Measurements from ENCODE around the gene MVD.

MVD gene

GRCh38 chr16:88697831-88698615, 35.1 kb upstream of the MVD start:
- DNase-seq (ENCODE audit: low read depth, low spot score): no peak
- POLR2A ChIA-PET: no interaction called here
- CTCF ChIA-PET: interaction anchor here (1.7 to 3.2 kb wide), 2 partner anchors 10 to 12 kb away, joined by 5 to 11 read pairs; partner anchors contain the start of gene SNAI3
- TF ChIP-seq CTCF (IDR thresholded peaks at IDR 0.05; ENCODE audit: insufficient read depth, low read length, missing control alignments): peak; percentile 29
- H3K4me3 ChIP-seq (ENCODE audit: low read depth, low read length): no peak overlapping the region

- CTCF ChIA-PET: interaction anchor here (1.7 to 3.2 kb wide), 2 partner anchors 9 to 11 kb away, joined by 5 to 11 read pairs; partner anchors contain the start of gene SNAI3
- no peak for DNase-seq (ENCODE audit: low read depth, low spot score)
- TF ChIP-seq CTCF (IDR thresholded peaks at IDR 0.05; ENCODE audit: insufficient read depth, low read length, missing control alignments): no peak
Measured at GRCh38 chr16:88697116-88697830, 34.4 kb upstream of the MVD start.

GRCh38 chr16:88696441-88696840, 33.5 kb upstream of the MVD start:
- ChIA-PET POLR2A (no interaction called here), CTCF (interaction anchor here (0.9 to 3.2 kb wide), 3 partner anchors 9 to 15 kb away, joined by 4 to 11 read pairs (median 4); partner anchors contain the start of gene SNAI3)
- TF ChIP-seq CTCF (IDR thresholded peaks at IDR 0.05; ENCODE audit: insufficient read depth, low read length, missing control alignments): no peak
- DNase-seq (ENCODE audit: low read depth, low spot score): no peak
- H3K4me3 ChIP-seq (ENCODE audit: low read depth, low read length): no peak overlapping the region

More at GRCh38 chr16:88697116-88697830, 34.4 kb upstream of the MVD start:
- no peak overlapping the region for H3K4me3 ChIP-seq (ENCODE audit: low read depth, low read length)
- POLR2A ChIA-PET: no interaction called here

- ChIA-PET POLR2A (no interaction called here), CTCF (interaction anchor here (0.9 to 3.2 kb wide), 3 partner anchors 9 to 14 kb away, joined by 4 to 11 read pairs (median 4); partner anchors contain the start of gene SNAI3)
- no peak for DNase-seq (ENCODE audit: low read depth, low spot score)
- no peak overlapping the region for H3K4me3 ChIP-seq (ENCODE audit: low read depth, low read length)
- no peak for TF ChIP-seq CTCF (IDR thresholded peaks at IDR 0.05; ENCODE audit: insufficient read depth, low read length, missing control alignments)
Measured at GRCh38 chr16:88695753-88696152, 32.9 kb upstream of the MVD start.

- DNase-seq (ENCODE audit: low read depth, low spot score): no peak
- POLR2A ChIA-PET: no interaction called here
- CTCF ChIA-PET: interaction anchor here (1.5 kb wide), 1 partner anchor 10 kb away, joined by 4 read pairs; no protein-coding TSS in a partner anchor
- no peak overlapping the region for H3K4me3 ChIP-seq (ENCODE audit: low read depth, low read length)
- no peak for TF ChIP-seq CTCF (IDR thresholded peaks at IDR 0.05; ENCODE audit: insufficient read depth, low read length, missing control alignments)
Measured at GRCh38 chr16:88695218-88695617, 32.3 kb upstream of the MVD start.
